OCI-LY3 (cell line): ENCODE measurements around the gene SCN2B.

ENCODE experiments used
- H2AFZ ChIP-seq: fragments of 200-600, 300-600 bp; shearing (Covaris generic); 2 replicates; pipeline ENCODE4 v1.6.0; 2014; ENCODE audit warnings: antibody characterized with exemption, low read depth, low read length
- H3K27ac ChIP-seq: fragments of 200-600, 300-600 bp; sonication (generic); 2 replicates; pipeline ENCODE4 v1.5.1; 2014; ENCODE audit warnings: mild to moderate bottlenecking, low read length, moderate library complexity, mixed read lengths
- H3K27me3 ChIP-seq: fragments of 200-600, 300-600 bp; sonication (generic); 2 replicates; pipeline ENCODE4 v1.6.1; 2014; ENCODE audit warnings: low read depth, low read length, mixed read lengths
- H3K36me3 ChIP-seq: fragments of 200-600, 300-600 bp; sonication (generic); replicated peaks from 2 replicates; pipeline ENCODE3; 2014; ENCODE audit warnings: low read depth, low read length, mixed read lengths
- H3K4me1 ChIP-seq: fragments of 300-600, 200-600 bp; sonication (generic); 2 replicates; pipeline ENCODE4 v1.6.1; 2014; ENCODE audit warnings: low read length, mixed read lengths
- H3K4me2 ChIP-seq: fragments of 200-600, 300-600 bp; sonication (generic); 2 replicates; pipeline ENCODE4 v1.6.1; 2014; ENCODE audit warnings: low read length, mixed read lengths
- H3K4me3 ChIP-seq: fragments of 300-600, 200-600 bp; sonication (generic); 2 replicates; pipeline ENCODE4 v1.5.1; 2014; ENCODE audit warnings: antibody characterized with exemption, mild to moderate bottlenecking, low read length, moderate library complexity
- H3K79me2 ChIP-seq: fragments of 300-600, 200-600 bp; shearing (Covaris generic); 2 replicates; pipeline ENCODE4 v1.6.1; 2014; ENCODE audit warnings: mild to moderate bottlenecking, low read length, mixed read lengths
- H3K9ac ChIP-seq: fragments of 300-600, 200-600 bp; shearing (Covaris generic); 2 replicates; pipeline ENCODE4 v1.6.0; 2014; ENCODE audit warnings: mild to moderate bottlenecking, low read length, moderate library complexity
- H3K9me3 ChIP-seq: fragments of 200-600, 300-600 bp; shearing (Covaris generic); 2 replicates; pipeline ENCODE4 v1.6.1; 2014; ENCODE audit warnings: low read length, mixed read lengths; ENCODE audit not compliant: insufficient read depth
- H4K20me1 ChIP-seq: fragments of 200-600, 300-600 bp; sonication (generic); 2 replicates; pipeline ENCODE4 v1.6.1; 2016; ENCODE audit warnings: low read length, mixed read lengths; ENCODE audit not compliant: insufficient read depth
- CTCF ChIP-seq: fragments of 200-600, 300-600 bp; sonication (generic); IDR thresholded peaks from 2 replicates; pipeline ENCODE4 v1.5.1; 2014; ENCODE audit warnings: antibody characterized with exemption, low read length, low read depth
- EZH2phosphoT487 ChIP-seq: fragments of 200-600 bp; shearing (Covaris generic); IDR thresholded peaks from 2 replicates; pipeline ENCODE4 v1.6.1; 2018; ENCODE audit warnings: antibody characterized with exemption, mixed run types, low read depth

SCN2B gene

DNA sequence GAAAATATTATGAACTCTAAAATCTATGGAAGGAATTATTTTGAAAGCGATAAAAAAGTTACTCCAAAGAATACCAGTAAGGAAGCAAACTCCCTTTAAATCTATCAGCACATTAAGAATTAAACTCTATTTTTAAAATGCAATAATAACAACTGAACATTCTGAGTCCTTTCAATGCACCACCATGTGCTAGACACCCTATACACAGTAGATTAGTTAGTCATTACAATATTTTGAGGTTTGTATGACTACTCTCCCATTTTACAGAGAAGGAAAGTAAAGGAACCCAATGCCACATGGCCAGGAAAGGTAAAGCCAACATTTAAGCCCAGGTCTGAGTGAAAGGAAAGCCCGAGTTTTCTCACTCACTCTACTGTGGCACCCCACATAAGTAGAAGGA is 30.6 kb upstream of the SCN2B start:
- no peaks in the 10 kb centered on the region for H4K20me1 ChIP-seq
- no peak overlapping the region for H3K4me3 ChIP-seq
- H3K27ac ChIP-seq, result no peak overlapping the region
- H3K9ac ChIP-seq, result no peak overlapping the region
- H2AFZ ChIP-seq, result no peak overlapping the region
- H3K79me2 ChIP-seq, result no peaks in the 10 kb centered on the region
- H3K4me2 ChIP-seq, result peak overlapping the region; percentile 56; the same call in 1 of the 2 replicates
- H3K4me1 ChIP-seq, result peaks cover 21% of the 10 kb centered on the region
- peaks cover 24% of the 10 kb centered on the region for H3K27me3 ChIP-seq
- TF ChIP-seq EZH2phosphoT487, result no peak
- TF ChIP-seq CTCF, result no peak
- H3K36me3 ChIP-seq, result no peaks in the 10 kb centered on the region
- H3K9me3 ChIP-seq, result no peaks in the 10 kb centered on the region

- peak overlapping the region; percentile 56 for H3K4me2 ChIP-seq
- H3K79me2 ChIP-seq, result no peaks in the 10 kb centered on the region
- TF ChIP-seq EZH2phosphoT487, result no peak
- no peak for TF ChIP-seq CTCF
- peaks cover 21% of the 10 kb centered on the region for H3K4me1 ChIP-seq
- no peaks in the 10 kb centered on the region for H3K9me3 ChIP-seq
- H3K27me3 ChIP-seq, result peaks cover 19% of the 10 kb centered on the region
- peak overlapping the region; percentile 7; the same call in 1 of the 2 replicates for H3K4me3 ChIP-seq
- H2AFZ ChIP-seq, result peak overlapping the region; percentile 33; the same call in 1 of the 2 replicates
- H4K20me1 ChIP-seq, result no peaks in the 10 kb centered on the region
- H3K9ac ChIP-seq, result no peak overlapping the region
- no peaks in the 10 kb centered on the region for H3K36me3 ChIP-seq
- H3K27ac ChIP-seq, result 0 out of 2 replicates have a peak overlapping the region, but pooled peaks have one; percentile 3
Measured at GRCh38 chr11:118206391-118207031, 30.1 kb upstream of the SCN2B start.

DNA sequence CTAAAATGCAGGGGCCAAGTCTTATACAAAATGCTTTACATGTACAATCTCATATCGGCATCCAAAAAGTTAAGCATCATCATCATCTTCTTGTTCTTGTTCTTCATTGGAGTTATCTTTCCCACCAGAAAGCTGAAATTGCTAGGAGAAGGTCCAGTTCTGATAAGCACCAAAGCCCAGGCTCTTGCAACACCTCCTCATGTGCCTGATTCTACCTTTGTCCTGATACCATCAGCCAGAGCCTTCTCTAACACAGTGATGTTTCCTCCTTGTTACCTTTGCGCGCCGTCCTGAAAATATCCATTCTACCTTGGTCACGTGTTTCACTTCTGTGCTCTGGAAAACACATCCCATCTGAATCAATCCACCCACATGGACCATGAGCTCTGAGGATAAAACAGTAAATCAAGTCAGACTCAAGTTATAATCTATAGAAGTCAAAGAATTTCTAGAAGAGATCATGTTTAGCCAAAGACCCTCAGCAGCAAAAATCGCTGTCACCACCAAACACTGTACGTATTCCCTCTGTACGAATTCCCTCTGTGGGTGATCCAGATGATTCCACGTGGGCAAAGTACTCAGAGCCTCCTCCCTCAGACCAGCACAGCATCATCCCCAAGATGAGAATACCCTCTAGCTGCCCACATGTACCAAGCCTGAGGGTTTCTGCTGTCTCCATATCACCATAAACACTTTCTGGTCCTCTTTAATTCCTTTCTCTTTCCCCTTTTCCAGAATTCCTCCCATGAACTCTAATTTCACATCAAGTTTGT is 29.4 kb upstream of the SCN2B start:
- Histone ChIP-seq H3K79me2 (no peaks in the 10 kb centered on the region), H3K36me3 (no peaks in the 10 kb centered on the region), H3K27ac (no peak overlapping the region), H3K9me3 (no peaks in the 10 kb centered on the region), H3K9ac (no peak overlapping the region), H3K4me1 (peaks cover 21% of the 10 kb centered on the region), H4K20me1 (no peaks in the 10 kb centered on the region), H3K4me2 (peak overlapping the region; percentile 56; the same call in 1 of the 2 replicates), H2AFZ (no peak overlapping the region), H3K27me3 (peaks cover 15% of the 10 kb centered on the region), H3K4me3 (no peak overlapping the region)
- TF ChIP-seq EZH2phosphoT487 (no peak), CTCF (no peak)

GRCh38 chr11:118202599-118203422 is 26.4 kb upstream of the SCN2B start:
- H3K36me3 ChIP-seq, result no peaks in the 10 kb centered on the region
- H3K4me1 ChIP-seq, result peaks cover 18% of the 10 kb centered on the region
- H4K20me1 ChIP-seq, result no peaks in the 10 kb centered on the region
- H2AFZ ChIP-seq, result no peak overlapping the region
- no peaks in the 10 kb centered on the region for H3K27me3 ChIP-seq
- no peak overlapping the region for H3K9ac ChIP-seq
- no peak overlapping the region for H3K4me2 ChIP-seq
- no peaks in the 10 kb centered on the region for H3K9me3 ChIP-seq
- H3K27ac ChIP-seq, result no peak overlapping the region
- no peak overlapping the region for H3K4me3 ChIP-seq
- H3K79me2 ChIP-seq, result no peaks in the 10 kb centered on the region
- TF ChIP-seq CTCF (no peak), EZH2phosphoT487 (no peak)
